Dermis blood vessel endothelial cell (primary cell): Measurements from ENCODE around the gene ASIC2. TPM values are rescaled to one million over a fixed set of nuclear protein-coding genes. Genes with fewer than 3 reads are reported as not detected.

ENCODE experiments used
- DNase-seq: peaks from one replicate; pipeline ENCODE4 v3.0.0; 2010
- total RNA-seq: library from RNA; depleted of rRNA; stranded (reverse); fragments of >200 nt; gene quantifications from 2 replicates; pipeline ENCODE4 v1.2.3, GENCODE V29; 2014

The ASIC2 gene
- total RNA-seq, 1 donor from 2014 or later = 0.17 TPM

GRCh38 chr17:33056399-33057146, 236.5 kb downstream of the ASIC2 start:
- DNase-seq = no peak

- DNase-seq = no peak
These were observed 237.3 kb downstream of the ASIC2 start for GRCh38 chr17:33055746-33056145.

- no peak for DNase-seq
These were observed 237.9 kb downstream of the ASIC2 start for GRCh38 chr17:33055171-33055611.

- no peak for DNase-seq
These were observed 238.7 kb downstream of the ASIC2 start for GRCh38 chr17:33054412-33054811.

- DNase-seq = no peak
These were observed 239.4 kb downstream of the ASIC2 start for GRCh38 chr17:33053676-33054075.

- no peak for DNase-seq
These were observed 240.2 kb downstream of the ASIC2 start for GRCh38 chr17:33052856-33053255.

GRCh38 chr17:33050611-33051140, 242.4 kb downstream of the ASIC2 start:
- DNase-seq = no peak

GRCh38 chr17:33049781-33050414, 243.2 kb downstream of the ASIC2 start:
- peak; percentile 75 for DNase-seq

- no peak for DNase-seq
These were observed 246.5 kb downstream of the ASIC2 start for GRCh38 chr17:33046361-33047255.

GRCh38 chr17:33045216-33045615, 247.9 kb downstream of the ASIC2 start:
- DNase-seq = no peak

- no peak for DNase-seq
These were observed 248.3 kb downstream of the ASIC2 start for GRCh38 chr17:33044771-33045170.

- DNase-seq = no peak
These were observed 252.6 kb downstream of the ASIC2 start for GRCh38 chr17:33040461-33040860.

GRCh38 chr17:33039874-33040273, 253.2 kb downstream of the ASIC2 start:
- peak; percentile 22 for DNase-seq

GRCh38 chr17:33038740-33039139, 254.4 kb downstream of the ASIC2 start:
- DNase-seq = peak; percentile 45

- DNase-seq = no peak
These were observed 259.9 kb downstream of the ASIC2 start for GRCh38 chr17:33033176-33033575.

- DNase-seq = no peak
These were observed 264.3 kb downstream of the ASIC2 start for GRCh38 chr17:33028778-33029177.

- DNase-seq = no peak
These were observed 265.0 kb downstream of the ASIC2 start for GRCh38 chr17:33028061-33028460.

- DNase-seq = no peak
These were observed 268.2 kb downstream of the ASIC2 start for GRCh38 chr17:33024688-33025486.

GRCh38 chr17:33023790-33024189, 269.3 kb downstream of the ASIC2 start:
- no peak for DNase-seq

- DNase-seq = no peak
These were observed 271.2 kb downstream of the ASIC2 start for GRCh38 chr17:33021731-33022408.

- DNase-seq = no peak
These were observed 273.8 kb downstream of the ASIC2 start for GRCh38 chr17:33019161-33019890.
